Measurements from ENCODE around the gene GLRA3. TPM values are rescaled to one million over a fixed set of nuclear protein-coding genes. Genes with fewer than 3 reads are reported as not detected.
"Not testable (repeated sequence)": the region's sequence is repeated elsewhere in the genome, so short reads cannot be mapped to it uniquely, and the experiment has no call there.

GLRA3 gene
- polyA plus RNA-seq, 1 donor, result not detected

- DNase-seq (ENCODE audit: low read depth), result no peak
Observed at GRCh38 chr4:174714393-174715211, 114.4 kb downstream of the GLRA3 start.

GRCh38 chr4:174713821-174714220 lies 115.2 kb downstream of the GLRA3 start:
- DNase-seq (ENCODE audit: low read depth), result no peak

- DNase-seq (ENCODE audit: low read depth), result no peak
Observed at GRCh38 chr4:174713181-174713580, 115.9 kb downstream of the GLRA3 start.

- no peak for DNase-seq (ENCODE audit: low read depth)
Observed at GRCh38 chr4:174709526-174709925, 119.5 kb downstream of the GLRA3 start.

GRCh38 chr4:174708381-174708780 lies 120.7 kb downstream of the GLRA3 start:
- no peak for DNase-seq (ENCODE audit: low read depth)

GRCh38 chr4:174707902-174708301 lies 121.1 kb downstream of the GLRA3 start:
- no peak for DNase-seq (ENCODE audit: low read depth)

GRCh38 chr4:174707051-174707676 lies 121.9 kb downstream of the GLRA3 start:
- DNase-seq (ENCODE audit: low read depth), result no peak

GRCh38 chr4:174702979-174703478 lies 126.0 kb downstream of the GLRA3 start:
- DNase-seq (ENCODE audit: low read depth), result no peak

GRCh38 chr4:174699654-174700053 lies 129.4 kb downstream of the GLRA3 start:
- no peak for DNase-seq (ENCODE audit: low read depth)

- DNase-seq (ENCODE audit: low read depth), result no peak
Observed at GRCh38 chr4:174697896-174698295, 131.2 kb downstream of the GLRA3 start.

- DNase-seq (ENCODE audit: low read depth), result peak; percentile 78
Observed at GRCh38 chr4:174697202-174697601, 131.8 kb downstream of the GLRA3 start.

GRCh38 chr4:174696657-174697056 lies 132.4 kb downstream of the GLRA3 start:
- no peak for DNase-seq (ENCODE audit: low read depth)

- DNase-seq (ENCODE audit: low read depth), result not testable (repeated sequence)
Observed at GRCh38 chr4:174691876-174692275, 137.2 kb downstream of the GLRA3 start.

- DNase-seq (ENCODE audit: low read depth), result no peak
Observed at GRCh38 chr4:174690665-174691064, 138.4 kb downstream of the GLRA3 start.

GRCh38 chr4:174689618-174690017 lies 139.4 kb downstream of the GLRA3 start:
- no peak for DNase-seq (ENCODE audit: low read depth)

GRCh38 chr4:174686826-174687225 lies 142.2 kb downstream of the GLRA3 start:
- no peak for DNase-seq (ENCODE audit: low read depth)

GRCh38 chr4:174681723-174682300 lies 147.2 kb downstream of the GLRA3 start:
- DNase-seq (ENCODE audit: low read depth), result no peak

- DNase-seq (ENCODE audit: low read depth), result no peak
Observed at GRCh38 chr4:174674305-174674840, 154.7 kb downstream of the GLRA3 start.

GRCh38 chr4:174673865-174674264 lies 155.2 kb downstream of the GLRA3 start:
- no peak for DNase-seq (ENCODE audit: low read depth)

- DNase-seq (ENCODE audit: low read depth), result no peak
Observed at GRCh38 chr4:174672276-174672675, 156.8 kb downstream of the GLRA3 start.

GRCh38 chr4:174669270-174669669 lies 159.8 kb downstream of the GLRA3 start:
- DNase-seq (ENCODE audit: low read depth), result no peak

GRCh38 chr4:174665799-174666198 lies 163.2 kb downstream of the GLRA3 start:
- no peak for DNase-seq (ENCODE audit: low read depth)

Data from forelimb muscle (tissue), 1 donor.